K562 (cell line): ENCODE measurements around the gene YOD1. TPM values are rescaled to one million over a fixed set of nuclear protein-coding genes. Genes with fewer than 3 reads are reported as not detected.

Experiments used
- ATAC-seq: fragments of 200-7000 bp; cut with Tn5 transposase; 3 replicates; pipeline ENCODE4 v1.9.1; 2020; ENCODE audit warnings: moderate library complexity
- BruUV-seq: library from RNA; stranded (reverse); fragments of 400-500 nt; replicated peaks from 2 replicates; lab custom pipeline; 2021; lab: Mats Ljungman, UMichigan
- CTCF ChIA-PET: fragments of 300-600 bp; formaldehyde crosslinking; extraction: SDS; loops from one replicate; lab custom pipeline; 2021; ENCODE audit warnings: low intra/inter-chr PET ratio; lab: Yijun Ruan, JAX
- POLR2A ChIA-PET: fragments of 300-600, 350-650 bp; sonication (Branson Sonifier 250); formaldehyde crosslinking; extraction: SDS; loops from one replicate; lab custom pipeline; 2021; ENCODE audit warnings: antibody characterized with exemption, inconsistent platforms; lab: Yijun Ruan, JAX
- DNase-seq, 4 experiments: peaks; one replicate each; pipeline versions ENCODE4 v3.0.0 to v3.0.0-alpha.2; 2011 to 2018; ENCODE audit warnings: low spot score in 3 of 4, mixed read lengths in 3 of 4; ENCODE audit errors: extremely low read depth in 1 of 4
- FAIRE-seq: peaks from 2 replicates; lab custom pipeline; 2011; peaks lifted over from hg19 to GRCh38; lab: Jason Lieb, UNC
- H2AFZ ChIP-seq: 2 replicates; pipeline ENCODE4 v1.6.0; 2011; ENCODE audit warnings: low read depth, low read length, control low read depth, inconsistent platforms
- H3K27ac ChIP-seq: fragments of 200-600 bp; 3 replicates; pipeline ENCODE4 v1.8.0; 2011; ENCODE audit warnings: low read depth, mild to moderate bottlenecking, control low read depth, inconsistent platforms, low read length, moderate library complexity, mixed read lengths; ENCODE audit errors: extremely low read depth
- H3K27me3 ChIP-seq, 2 experiments: fragments of 300-600 bp in 1 of 2; 2 replicates in 1 of 2; 3 replicates in 1 of 2; pipeline versions ENCODE4 v1.6.0 to v1.8.0; 2011; ENCODE audit warnings: inconsistent platforms in 2 of 2, low read length in 2 of 2, mild to moderate bottlenecking in 1 of 2, mixed read lengths in 1 of 2, moderate library complexity in 1 of 2; ENCODE audit not compliant: control insufficient read depth in 2 of 2, insufficient read depth in 2 of 2
- H3K36me3 ChIP-seq: fragments of 300-600 bp; 3 replicates; pipeline ENCODE4 v1.8.0; 2011; ENCODE audit warnings: mild to moderate bottlenecking, low read length, inconsistent platforms; ENCODE audit not compliant: control insufficient read depth, insufficient read depth
- H3K4me1 ChIP-seq, 2 experiments: fragments of 200-600 bp in 1 of 2; replicated peaks in 1 of 2; 2 replicates in 1 of 2; 3 replicates in 1 of 2; pipeline versions ENCODE4 v1.5.1 to v1.8.0; 2011; ENCODE audit warnings: inconsistent platforms in 2 of 2, low read length in 2 of 2, mild to moderate bottlenecking in 1 of 2, mixed read lengths in 1 of 2, moderate library complexity in 1 of 2; ENCODE audit not compliant: control insufficient read depth in 2 of 2, insufficient read depth in 2 of 2
- H3K4me2 ChIP-seq: 2 replicates; pipeline ENCODE4 v1.6.1; 2011; ENCODE audit warnings: low read length, control low read depth, inconsistent platforms, mixed read lengths; ENCODE audit not compliant: insufficient read depth
- H3K4me3 ChIP-seq: fragments of 200-600 bp; sonication (generic), shearing (Covaris generic); 2 replicates; pipeline ENCODE4 v1.5.1; 2016; ENCODE audit warnings: control low read depth, inconsistent platforms
- H3K79me2 ChIP-seq: fragments of 200-600 bp; 3 replicates; pipeline ENCODE4 v1.8.0; 2011; ENCODE audit warnings: low read length, inconsistent platforms; ENCODE audit not compliant: control insufficient read depth, insufficient read depth
- H3K9ac ChIP-seq, 2 experiments: 2 replicates each; pipeline versions ENCODE4 v1.6.0 to v1.6.1; 2011; ENCODE audit warnings: low read depth in 2 of 2, low read length in 2 of 2, control low read depth in 1 of 2, inconsistent platforms in 1 of 2, mild to moderate bottlenecking in 1 of 2, mixed read lengths in 1 of 2; ENCODE audit not compliant: insufficient read depth in 1 of 2
- H3K9me1 ChIP-seq: one replicate; pipeline ENCODE4 v1.6.0; 2011; ENCODE audit warnings: inconsistent platforms, mild to moderate bottlenecking, low read length, moderate library complexity; ENCODE audit not compliant: control insufficient read depth, insufficient read depth
- H3K9me3 ChIP-seq: replicated peaks from 2 replicates; pipeline ENCODE4 v1.5.1; 2011; ENCODE audit warnings: low read depth, low read length, inconsistent platforms; ENCODE audit not compliant: control insufficient read depth, insufficient read depth
- H4K20me1 ChIP-seq: replicated peaks from 2 replicates; pipeline ENCODE4 v1.6.1; 2011; ENCODE audit warnings: low read length, inconsistent platforms, mixed read lengths; ENCODE audit not compliant: control insufficient read depth, insufficient read depth
- ARID2 ChIP-seq: fragments of 450-650 bp; IDR thresholded peaks from 2 replicates; pipeline ENCODE4 v1.6.1; 2017; ENCODE audit warnings: antibody characterized with exemption, mild to moderate bottlenecking
- CEBPG ChIP-seq, 3 experiments: fragments of 200-800 bp in 1 of 3; sonication (Bioruptor generic) in 1 of 3; sonication (generic) in 1 of 3; formaldehyde crosslinking in 1 of 3; IDR thresholded peaks in 2 of 3; conservative IDR thresholded peaks in 1 of 3; 2 replicates each; pipeline versions ENCODE4 v1.6.1 to v1.8.0; 2016 to 2022; ENCODE audit warnings: missing compliant biosample characterization in 2 of 3, missing genetic modification characterization in 2 of 3, mild to moderate bottlenecking in 1 of 3, missing genetic modification reagents in 1 of 3
- CEBPZ ChIP-seq: fragments of 150-350 bp; IDR thresholded peaks from 2 replicates; pipeline ENCODE4 v1.6.1; 2014; ENCODE audit warnings: low read depth, mild to moderate bottlenecking, low read length, borderline replicate concordance
- KAT8 ChIP-seq: fragments of 450-650 bp; IDR thresholded peaks from 2 replicates; pipeline ENCODE4 v1.6.1; 2016; ENCODE audit warnings: low read depth, mild to moderate bottlenecking
- KLF6 ChIP-seq: fragments of 250-450 bp; sonication (Bioruptor Pico); IDR thresholded peaks from 2 replicates; pipeline ENCODE4 v1.4.0; 2020; ENCODE audit warnings: mild to moderate bottlenecking, moderate library complexity, borderline replicate concordance
- NBN ChIP-seq: fragments of 450-650 bp; IDR thresholded peaks from 2 replicates; pipeline ENCODE4 v1.6.1; 2016; ENCODE audit warnings: low read depth, mild to moderate bottlenecking
- NR4A1 ChIP-seq, 2 experiments: fragments of 250-450 bp in 1 of 2; fragments of 450-650 bp in 1 of 2; sonication (Bioruptor Pico) in 1 of 2; IDR thresholded peaks; 2 replicates each; pipeline versions ENCODE4 v1.4.0 to v1.6.1; 2016 to 2020; ENCODE audit warnings: mild to moderate bottlenecking in 2 of 2, missing compliant biosample characterization in 1 of 2, missing genetic modification characterization in 1 of 2, moderate library complexity in 1 of 2
- PML ChIP-seq: IDR thresholded peaks from 2 replicates; pipeline ENCODE4 v1.6.1; 2012; ENCODE audit warnings: low read length, inconsistent platforms
- SOX6 ChIP-seq: fragments of 450-650 bp; IDR thresholded peaks from 2 replicates; pipeline ENCODE4 v1.6.1; 2014; ENCODE audit warnings: mild to moderate bottlenecking
- ZNF740 ChIP-seq, 3 experiments: fragments of 200-800 bp in 1 of 3; sonication (Bioruptor generic) in 1 of 3; sonication (generic) in 1 of 3; formaldehyde crosslinking in 1 of 3; IDR thresholded peaks; 2 replicates each; pipeline versions ENCODE4 v1.6.1 to v1.8.0; 2016 to 2022; ENCODE audit warnings: mild to moderate bottlenecking in 2 of 3, missing compliant biosample characterization in 2 of 3, missing genetic modification characterization in 2 of 3, missing genetic modification reagents in 1 of 3
- WGBS: fragments of 100-300 bp; shearing (Covaris generic); methylation state at CpG from one replicate; pipeline ENCODE4 v1.1.6; 2016; ENCODE audit warnings: low coverage, mixed read lengths; ENCODE audit not compliant: insufficient coverage; ENCODE audit errors: missing lambda C conversion rate; 5-methylcytosine and 5-hydroxymethylcytosine counted together
- in situ Hi-C: fragments of 300-500 bp; cut with MboI; formaldehyde crosslinking; loops from 4 replicates; pipeline ENCODE4 v1.15.0; 2018; ENCODE audit warnings: inconsistent platforms, mixed read lengths
- intact Hi-C: fragments of 100-400 bp; cut with micrococcal nuclease; formaldehyde crosslinking; loops from 2 replicates; pipeline ENCODE4 v1.14.2; 2022
- polyA plus RNA-seq, 8 experiments: library from polyadenylated mRNA; depleted of rRNA in 4 of 8; stranded (reverse) in 5 of 8; unstranded in 3 of 8; fragments of >200 nt; fragmentation: Nextera tagmentation in 2 of 8; fragmentation: Illumina TruSeq in 1 of 8; extraction: Ambion mirVana in 2 of 8; extraction: Trizol in 1 of 8; gene quantifications; 2 replicates each; pipeline versions ENCODE4 v1.2.1 to v1.2.3, GENCODE V29; 2011 to 2014; ENCODE audit warnings: inconsistent platforms in 1 of 8, missing spikeins in 1 of 8
- total RNA-seq, 7 experiments: library from RNA; depleted of rRNA in 6 of 7; stranded (reverse); fragments of >200 nt in 6 of 7; fragmentation: Illumina TruSeq in 2 of 7; extraction: Trizol in 2 of 7; gene quantifications; 2 replicates each; pipeline versions ENCODE4 v1.2.1 to v1.2.3, GENCODE V29; 2011 to 2021; ENCODE audit warnings: low replicate concordance in 1 of 7

The YOD1 gene
- total and polyA plus RNA-seq, 9 of the 15 experiments (the other 6 are each of a cell fraction or from before 2014, with no cell fraction given) = 18.2 to 78.1 (median 46.9) TPM

- Histone ChIP-seq H3K36me3 (no peaks in the 10 kb centered on the region), H3K4me2 (peak overlapping the region; percentile 59), H3K27ac (peak overlapping the region; percentile 44), H3K9ac (peak overlapping the region; percentile 34 to 45; a peak in 3 of 4 replicates), H3K79me2 (no peaks in the 10 kb centered on the region; the same call in 2 of the 3 replicates), H2AFZ (peak overlapping the region; percentile 81), H4K20me1 (no peaks in the 10 kb centered on the region), H3K4me3 (no peak overlapping the region), H3K9me1 (no peaks in the 10 kb centered on the region), H3K27me3 (no peaks in the 10 kb centered on the region)
- no TSS peak for BruUV-seq
- ChIA-PET CTCF (no interaction called here), POLR2A (interaction anchor here (0.6 to 9.0 kb wide), 6 partner anchors 9 to 87 kb away, joined by 3 to 104 read pairs (median 31); partner anchors contain the start of genes PFKFB2 and YOD1)
- intact Hi-C loops (no loop called here), in situ Hi-C loops (no loop called here)
- ATAC-seq (no peak), DNase-seq (no peak)
- WGBS = 34% methylated on average over 2 of the region's 2 CpGs
- TF ChIP-seq SOX6 = no peak
- TF ChIP-seq ZNF740 (CRISPR knock-in tag; IDR thresholded peaks at IDR 0.05) = no peak
- 0 out of 4 replicates have a peak, but pooled peaks of 1 of the 2 experiments have one; percentile 20 for TF ChIP-seq ZNF740 (tag; IDR thresholded peaks at IDR 0.05)
- TF ChIP-seq KLF6 (CRISPR knock-in tag) = no peak
- no peak for TF ChIP-seq CEBPG (CRISPR knock-in tag; IDR thresholded peaks at IDR 0.05)
- TF ChIP-seq CEBPG (tag; conservative IDR thresholded peaks at IDR 0.05 in 1 of 2, IDR thresholded peaks at IDR 0.05 in 1 of 2) = no peak
- no peak for TF ChIP-seq KAT8
- TF ChIP-seq ARID2 = no peak
- TF ChIP-seq PML = no peak
- TF ChIP-seq NR4A1 (CRISPR knock-in tag; IDR thresholded peaks at IDR 0.05) = no peak
- TF ChIP-seq NR4A1 (tag; IDR thresholded peaks at IDR 0.05) = no peak
- TF ChIP-seq NBN = no peak
- 0 out of 2 replicates have a peak, but pooled peaks have one; percentile 10 for TF ChIP-seq CEBPZ
- TF ChIP-seq, all 486 proteins: peak for 2
- FAIRE-seq = no peak
- Histone ChIP-seq H3K9me3 (no peaks in the 10 kb centered on the region), H3K4me1 (peaks cover 11 to 95% of the 10 kb centered on the region in 2 experiments)
These were observed 17.7 kb downstream of the YOD1 start for GRCh38 chr1:207033302-207033701.
